K562 (cell line): Measurements from ENCODE around the gene B3GAT3. TPM values are rescaled to one million over a fixed set of nuclear protein-coding genes. Genes with fewer than 3 reads are reported as not detected.
A peak's percentile ranks its signal among the peaks of the same experiment; 100 is the strongest.

Experiments
- FOXK2 ChIP-seq, 2 experiments: fragments of 450-650 bp; IDR thresholded peaks in 1 of 2; conservative IDR thresholded peaks in 1 of 2; 2 replicates each; pipeline ENCODE4 v1.6.1; 2016; ENCODE audit warnings: low read depth in 2 of 2, mild to moderate bottlenecking in 1 of 2
- HINFP ChIP-seq: fragments of 450-650 bp; conservative IDR thresholded peaks from 2 replicates; pipeline ENCODE4 v1.6.1; 2016; ENCODE audit warnings: missing genetic modification characterization, low read depth, mild to moderate bottlenecking, control low read depth, missing compliant biosample characterization
- KLF6 ChIP-seq: fragments of 250-450 bp; sonication (Bioruptor Pico); IDR thresholded peaks from 2 replicates; pipeline ENCODE4 v1.4.0; 2020; ENCODE audit warnings: mild to moderate bottlenecking, moderate library complexity, borderline replicate concordance
- L3MBTL2 ChIP-seq: fragments of 450-650 bp; IDR thresholded peaks from 2 replicates; pipeline ENCODE4 v1.6.1; 2016; ENCODE audit warnings: mild to moderate bottlenecking, moderate library complexity
- NCOR1 ChIP-seq: fragments of 450-650 bp; IDR thresholded peaks from 2 replicates; pipeline ENCODE4 v1.6.1; 2016; ENCODE audit warnings: mild to moderate bottlenecking, moderate library complexity
- NR2C2 ChIP-seq, 2 experiments: fragments of 200-800 bp in 1 of 2; sonication (Bioruptor generic) in 1 of 2; sonication (generic) in 1 of 2; formaldehyde crosslinking in 1 of 2; IDR thresholded peaks; 2 replicates each; pipeline versions ENCODE4 v1.6.1 to v1.8.0; 2016 to 2022; ENCODE audit warnings: mild to moderate bottlenecking in 1 of 2, missing compliant biosample characterization in 1 of 2, missing genetic modification characterization in 1 of 2, missing genetic modification reagents in 1 of 2
- POLR2H ChIP-seq: IDR thresholded peaks from 2 replicates; pipeline ENCODE4 v1.6.1; 2016; ENCODE audit warnings: missing genetic modification characterization, low read depth, mild to moderate bottlenecking, control low read depth, missing compliant biosample characterization, moderate library complexity
- SMAD1 ChIP-seq: fragments of 150-350 bp; IDR thresholded peaks from 2 replicates; pipeline ENCODE4 v1.6.1; 2014; ENCODE audit warnings: low read length, low read depth; ENCODE audit not compliant: partially characterized antibody
- SOX6 ChIP-seq: fragments of 450-650 bp; IDR thresholded peaks from 2 replicates; pipeline ENCODE4 v1.6.1; 2014; ENCODE audit warnings: mild to moderate bottlenecking
- YY1 ChIP-seq, 3 experiments: IDR thresholded peaks; 2 replicates each; pipeline ENCODE4 v1.6.1; 2011; ENCODE audit warnings: low read length in 2 of 3, mild to moderate bottlenecking in 2 of 3, moderate library complexity in 2 of 3, borderline replicate concordance in 1 of 3, control low read depth in 1 of 3, low read depth in 1 of 3; ENCODE audit not compliant: insufficient read depth in 3 of 3, insufficient replicate concordance in 2 of 3, control insufficient read depth in 1 of 3, insufficient read length in 1 of 3; ENCODE audit errors: extremely low read depth in 1 of 3
- ZBTB7A ChIP-seq: IDR thresholded peaks from 2 replicates; pipeline ENCODE4 v1.6.1; 2011; ENCODE audit warnings: low read depth, mild to moderate bottlenecking, low read length, moderate library complexity, borderline replicate concordance; ENCODE audit not compliant: control insufficient read depth
- ZNF764 ChIP-seq: fragments of 250-450 bp; sonication (Bioruptor Pico); IDR thresholded peaks from 2 replicates; pipeline ENCODE4 v1.4.0; 2020; ENCODE audit warnings: low read depth, mild to moderate bottlenecking, moderate library complexity
- ZNF77 ChIP-seq: fragments of 250-450 bp; sonication (Bioruptor Pico); IDR thresholded peaks from 2 replicates; pipeline ENCODE4 v1.5.0; 2020
- ZZZ3 ChIP-seq: fragments of 450-650 bp; IDR thresholded peaks from 2 replicates; pipeline ENCODE4 v1.6.1; 2016; ENCODE audit warnings: antibody characterized with exemption, mild to moderate bottlenecking, moderate library complexity
- polyA plus RNA-seq, 8 experiments: library from polyadenylated mRNA; depleted of rRNA in 4 of 8; stranded (reverse) in 5 of 8; unstranded in 3 of 8; fragments of >200 nt; fragmentation: Nextera tagmentation in 2 of 8; fragmentation: Illumina TruSeq in 1 of 8; extraction: Ambion mirVana in 2 of 8; extraction: Trizol in 1 of 8; gene quantifications; 2 replicates each; pipeline versions ENCODE4 v1.2.1 to v1.2.3, GENCODE V29; 2011 to 2014; ENCODE audit warnings: inconsistent platforms in 1 of 8, missing spikeins in 1 of 8
- total RNA-seq, 7 experiments: library from RNA; depleted of rRNA in 6 of 7; stranded (reverse); fragments of >200 nt in 6 of 7; fragmentation: Illumina TruSeq in 2 of 7; extraction: Trizol in 2 of 7; gene quantifications; 2 replicates each; pipeline versions ENCODE4 v1.2.1 to v1.2.3, GENCODE V29; 2011 to 2021; ENCODE audit warnings: low replicate concordance in 1 of 7
- TF ChIP-seq, protein P1 (sequence below): sonication (generic); formaldehyde crosslinking; IDR thresholded peaks from 2 replicates; pipeline ENCODE4 v1.8.0; 2022; ENCODE audit warnings: missing genetic modification reagents, mild to moderate bottlenecking, moderate library complexity, borderline replicate concordance
- TF ChIP-seq, protein P2 (sequence below), 2 experiments: fragments of 450-650 bp; IDR thresholded peaks; 2 replicates each; pipeline ENCODE4 v1.6.1; 2018; ENCODE audit warnings: mild to moderate bottlenecking in 2 of 2, low read depth in 1 of 2; ENCODE audit not compliant: partially characterized antibody in 2 of 2
- TF ChIP-seq, protein P3 (sequence below): fragments of 200-400 bp; formaldehyde crosslinking; IDR thresholded peaks from 2 replicates; pipeline ENCODE4 v1.6.1; 2017; ENCODE audit warnings: mild to moderate bottlenecking, low read depth, low read length, moderate library complexity

Gene B3GAT3
- total and polyA plus RNA-seq, 9 of the 15 experiments (the other 6 are each of a cell fraction or from before 2014, with no cell fraction given) = 0.30 to 64.0 (median 21.4) TPM

- TF ChIP-seq, protein P1, sequence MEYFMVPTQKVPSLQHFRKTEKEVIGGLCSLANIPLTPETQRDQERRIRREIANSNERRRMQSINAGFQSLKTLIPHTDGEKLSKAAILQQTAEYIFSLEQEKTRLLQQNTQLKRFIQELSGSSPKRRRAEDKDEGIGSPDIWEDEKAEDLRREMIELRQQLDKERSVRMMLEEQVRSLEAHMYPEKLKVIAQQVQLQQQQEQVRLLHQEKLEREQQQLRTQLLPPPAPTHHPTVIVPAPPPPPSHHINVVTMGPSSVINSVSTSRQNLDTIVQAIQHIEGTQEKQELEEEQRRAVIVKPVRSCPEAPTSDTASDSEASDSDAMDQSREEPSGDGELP (CRISPR knock-in tag) = peak; percentile 78; the same call in 1 of the 2 replicates
- TF ChIP-seq ZNF77 (CRISPR knock-in tag) = no peak
- peak; percentile 59 for TF ChIP-seq POLR2H (tag)
- peak; percentile 66 to 79; a peak in 3 of 4 replicates for TF ChIP-seq FOXK2 (conservative IDR thresholded peaks at IDR 0.05 in 1 of 2, IDR thresholded peaks at IDR 0.05 in 1 of 2; ENCODE audit: low read depth in 2 of 2)
- 0 out of 2 replicates have a peak, but pooled peaks have one; percentile 62 for TF ChIP-seq HINFP (tag)
- TF ChIP-seq, protein P2, sequence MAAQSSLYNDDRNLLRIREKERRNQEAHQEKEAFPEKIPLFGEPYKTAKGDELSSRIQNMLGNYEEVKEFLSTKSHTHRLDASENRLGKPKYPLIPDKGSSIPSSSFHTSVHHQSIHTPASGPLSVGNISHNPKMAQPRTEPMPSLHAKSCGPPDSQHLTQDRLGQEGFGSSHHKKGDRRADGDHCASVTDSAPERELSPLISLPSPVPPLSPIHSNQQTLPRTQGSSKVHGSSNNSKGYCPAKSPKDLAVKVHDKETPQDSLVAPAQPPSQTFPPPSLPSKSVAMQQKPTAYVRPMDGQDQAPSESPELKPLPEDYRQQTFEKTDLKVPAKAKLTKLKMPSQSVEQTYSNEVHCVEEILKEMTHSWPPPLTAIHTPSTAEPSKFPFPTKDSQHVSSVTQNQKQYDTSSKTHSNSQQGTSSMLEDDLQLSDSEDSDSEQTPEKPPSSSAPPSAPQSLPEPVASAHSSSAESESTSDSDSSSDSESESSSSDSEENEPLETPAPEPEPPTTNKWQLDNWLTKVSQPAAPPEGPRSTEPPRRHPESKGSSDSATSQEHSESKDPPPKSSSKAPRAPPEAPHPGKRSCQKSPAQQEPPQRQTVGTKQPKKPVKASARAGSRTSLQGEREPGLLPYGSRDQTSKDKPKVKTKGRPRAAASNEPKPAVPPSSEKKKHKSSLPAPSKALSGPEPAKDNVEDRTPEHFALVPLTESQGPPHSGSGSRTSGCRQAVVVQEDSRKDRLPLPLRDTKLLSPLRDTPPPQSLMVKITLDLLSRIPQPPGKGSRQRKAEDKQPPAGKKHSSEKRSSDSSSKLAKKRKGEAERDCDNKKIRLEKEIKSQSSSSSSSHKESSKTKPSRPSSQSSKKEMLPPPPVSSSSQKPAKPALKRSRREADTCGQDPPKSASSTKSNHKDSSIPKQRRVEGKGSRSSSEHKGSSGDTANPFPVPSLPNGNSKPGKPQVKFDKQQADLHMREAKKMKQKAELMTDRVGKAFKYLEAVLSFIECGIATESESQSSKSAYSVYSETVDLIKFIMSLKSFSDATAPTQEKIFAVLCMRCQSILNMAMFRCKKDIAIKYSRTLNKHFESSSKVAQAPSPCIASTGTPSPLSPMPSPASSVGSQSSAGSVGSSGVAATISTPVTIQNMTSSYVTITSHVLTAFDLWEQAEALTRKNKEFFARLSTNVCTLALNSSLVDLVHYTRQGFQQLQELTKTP (IDR thresholded peaks at IDR 0.05; ENCODE audit: low read depth in 1 of 2, partially characterized antibody in 2 of 2) = peak; percentile 19 to 81
- TF ChIP-seq NCOR1 = peak; percentile 36; the same call in 1 of the 2 replicates
- peak; percentile 70 for TF ChIP-seq SOX6
- peak in 2 of 3 experiments; percentile 32 to 36 for TF ChIP-seq YY1 (IDR thresholded peaks at IDR 0.05; ENCODE audit: borderline replicate concordance in 1 of 3, control insufficient read depth in 1 of 3, extremely low read depth in 1 of 3, insufficient read depth in 3 of 3, insufficient read length in 1 of 3, insufficient replicate concordance in 2 of 3, low read depth in 1 of 3, low read length in 2 of 3)
- TF ChIP-seq ZZZ3 = no peak
- peak; percentile 86 for TF ChIP-seq SMAD1
- peak; percentile 47; the same call in 1 of the 2 replicates for TF ChIP-seq ZBTB7A
- TF ChIP-seq NR2C2 (CRISPR knock-in tag; IDR thresholded peaks at IDR 0.05) = no peak
- peak; percentile 93 for TF ChIP-seq NR2C2 (tag; IDR thresholded peaks at IDR 0.05)
- TF ChIP-seq, protein P3, sequence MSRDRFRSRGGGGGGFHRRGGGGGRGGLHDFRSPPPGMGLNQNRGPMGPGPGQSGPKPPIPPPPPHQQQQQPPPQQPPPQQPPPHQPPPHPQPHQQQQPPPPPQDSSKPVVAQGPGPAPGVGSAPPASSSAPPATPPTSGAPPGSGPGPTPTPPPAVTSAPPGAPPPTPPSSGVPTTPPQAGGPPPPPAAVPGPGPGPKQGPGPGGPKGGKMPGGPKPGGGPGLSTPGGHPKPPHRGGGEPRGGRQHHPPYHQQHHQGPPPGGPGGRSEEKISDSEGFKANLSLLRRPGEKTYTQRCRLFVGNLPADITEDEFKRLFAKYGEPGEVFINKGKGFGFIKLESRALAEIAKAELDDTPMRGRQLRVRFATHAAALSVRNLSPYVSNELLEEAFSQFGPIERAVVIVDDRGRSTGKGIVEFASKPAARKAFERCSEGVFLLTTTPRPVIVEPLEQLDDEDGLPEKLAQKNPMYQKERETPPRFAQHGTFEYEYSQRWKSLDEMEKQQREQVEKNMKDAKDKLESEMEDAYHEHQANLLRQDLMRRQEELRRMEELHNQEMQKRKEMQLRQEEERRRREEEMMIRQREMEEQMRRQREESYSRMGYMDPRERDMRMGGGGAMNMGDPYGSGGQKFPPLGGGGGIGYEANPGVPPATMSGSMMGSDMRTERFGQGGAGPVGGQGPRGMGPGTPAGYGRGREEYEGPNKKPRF = no peak
- no peak for TF ChIP-seq KLF6
- no peak for TF ChIP-seq ZNF764 (CRISPR knock-in tag)
- TF ChIP-seq L3MBTL2 = peak; percentile 49
Observed at GRCh38 chr11:62599069-62599696, 22.6 kb downstream of the B3GAT3 start (continued).
